Omental fat pad (tissue), 4 donors: ENCODE results near the gene TRAPPC4. TPM values are rescaled to one million over a fixed set of nuclear protein-coding genes. Genes with fewer than 3 reads are reported as not detected.
"Not testable (repeated sequence)": the region's sequence is repeated elsewhere in the genome, so short reads cannot be mapped to it uniquely, and the experiment has no call there.

Experiments
- ATAC-seq: fragments of 150-250 bp; one replicate; pipeline ENCODE4 v1.9.1; 2016; ENCODE audit warnings: mild to moderate bottlenecking, moderate library complexity; ENCODE audit not compliant: low FRiP score
- DNase-seq: peaks from one replicate; pipeline ENCODE4 v3.0.0-alpha.2; 2019; ENCODE audit warnings: low spot score
- CTCF ChIP-seq, 3 donors: fragments of 450-650 bp; IDR thresholded peaks; one replicate each; pipeline ENCODE4 v1.5.1; 2016 to 2017; ENCODE audit warnings: antibody characterized with exemption in 3 of 3, mild to moderate bottlenecking in 3 of 3, moderate library complexity in 2 of 3
- total RNA-seq, 4 donors: library from RNA; depleted of rRNA; stranded (reverse); fragments of >200 nt; gene quantifications; one replicate each; pipeline ENCODE4 v1.1.0, GENCODE V29; 2016

Gene TRAPPC4
- total RNA-seq, 4 donors from 2014 or later = 43.2 to 61.7 (median 51.4) TPM

- no peak for TF ChIP-seq CTCF (IDR thresholded peaks at IDR 0.05)
- ATAC-seq = no peak
- no peak for DNase-seq
Measured at GRCh38 chr11:119028346-119029068, 9.9 kb downstream of the TRAPPC4 start.

- no peak for DNase-seq
- TF ChIP-seq CTCF (IDR thresholded peaks at IDR 0.05) = no peak
- ATAC-seq = no peak
Measured at GRCh38 chr11:119029069-119029339, 10.4 kb downstream of the TRAPPC4 start.

- ATAC-seq (no peak), DNase-seq (no peak)
- TF ChIP-seq CTCF (IDR thresholded peaks at IDR 0.05) = no peak
Measured at GRCh38 chr11:119029340-119030028, 10.9 kb downstream of the TRAPPC4 start.

DNA sequence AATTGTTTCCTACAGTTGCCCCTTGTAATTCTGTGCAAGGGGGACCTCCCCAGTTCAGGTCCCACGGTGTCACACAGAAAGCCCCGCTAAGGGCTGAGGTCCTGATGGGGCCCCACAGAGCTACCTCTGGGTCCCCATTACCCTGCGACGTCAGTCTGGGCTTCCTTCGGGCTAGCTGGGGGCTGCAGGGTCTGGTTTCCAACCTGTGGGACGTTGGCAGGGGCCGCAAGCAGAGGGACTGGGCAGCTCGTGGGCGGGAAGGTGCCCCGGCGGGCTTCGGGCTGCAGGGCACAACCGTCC is 11.4 kb downstream of the TRAPPC4 start:
- no peak for TF ChIP-seq CTCF (IDR thresholded peaks at IDR 0.05)
- ATAC-seq = no peak
- DNase-seq = no peak

DNA sequence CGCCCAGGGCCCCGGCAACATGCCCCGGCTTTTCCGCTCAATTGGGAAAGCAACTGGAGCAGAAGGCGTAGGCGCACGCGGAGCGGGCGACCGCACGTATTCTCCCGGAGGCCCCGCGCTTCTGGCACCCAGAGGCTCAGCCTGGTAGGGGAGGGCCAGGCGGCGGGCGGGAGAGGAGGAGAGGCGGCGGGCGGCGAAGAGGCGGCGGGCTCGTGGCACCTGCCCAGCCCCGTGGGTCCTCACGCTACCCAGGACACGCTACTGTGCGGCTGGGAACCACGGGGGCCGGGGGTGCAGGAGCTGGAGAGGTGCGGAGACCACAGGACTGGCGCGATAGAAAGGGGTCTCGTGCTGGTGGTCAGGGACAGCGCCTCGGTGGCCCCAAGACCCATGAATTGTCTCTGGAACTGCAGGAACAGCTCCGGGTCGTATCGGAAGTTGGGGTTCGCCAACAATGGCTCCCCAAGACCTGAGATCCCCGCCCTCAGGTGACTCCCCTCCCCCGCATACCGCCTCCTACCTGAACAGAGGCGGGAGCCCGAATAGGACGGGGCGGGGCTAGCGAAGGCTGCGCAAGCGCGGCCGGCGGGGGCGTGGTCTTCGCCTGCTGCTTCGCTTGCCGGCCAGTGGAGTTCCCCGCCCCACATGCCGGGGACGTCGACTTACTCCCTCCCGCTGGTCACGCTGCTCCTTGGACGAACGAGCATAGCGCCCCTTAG is 11.9 kb downstream of the TRAPPC4 start, which contains the start of gene SLC37A4:
SLC37A4 (minus strand) TSS at position 549 of the 719 bp plus-strand sequence.
- peak; percentile 98 for ATAC-seq

GRCh38 chr11:119031912-119032280 is 13.3 kb downstream of the TRAPPC4 start:
- DNase-seq = no peak
- no peak for ATAC-seq
- TF ChIP-seq CTCF (IDR thresholded peaks at IDR 0.05) = no peak

More for the DNA sequence above, 11.9 kb downstream of the TRAPPC4 start, which contains the start of gene SLC37A4:
- peak; percentile 84 for DNase-seq
- TF ChIP-seq CTCF (IDR thresholded peaks at IDR 0.05) = no peak

DNA sequence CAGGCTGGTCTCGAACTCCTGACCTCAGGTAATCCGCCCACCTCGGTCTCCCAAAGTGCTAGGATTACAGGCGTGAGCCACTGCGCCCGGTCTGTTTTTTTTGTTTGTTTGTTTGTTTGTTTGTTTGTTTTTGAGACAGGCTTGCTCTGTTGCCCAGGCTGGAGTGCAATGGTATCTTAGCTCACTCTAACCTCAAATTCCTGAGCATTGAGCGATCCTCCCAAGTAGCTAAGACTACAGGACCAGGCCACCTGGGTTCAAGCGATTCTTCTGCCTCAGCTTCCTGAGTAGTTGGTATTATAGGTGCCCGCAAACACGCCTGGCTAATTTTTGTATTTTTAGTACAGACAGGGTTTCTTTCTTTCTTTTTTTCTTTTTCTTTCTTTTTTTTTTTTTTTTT is 14.9 kb downstream of the TRAPPC4 start:
- not testable (repeated sequence) for DNase-seq, ATAC-seq
